Measurements from ENCODE around the gene NRROS. TPM values are rescaled to one million over a fixed set of nuclear protein-coding genes. Genes with fewer than 3 reads are reported as not detected.

NRROS gene
- total RNA-seq, 1 donor, result 0.72 TPM

GRCh38 chr3:196631682-196632045 lies 7.8 kb upstream of the NRROS start:
- Histone ChIP-seq H3K27ac (ENCODE audit: low read depth, low read length) (peak overlapping the region; percentile 64), H2AFZ (ENCODE audit: low read length) (peak overlapping the region; percentile 97), H3K4me2 (ENCODE audit: insufficient read depth, low read length) (peak overlapping the region; percentile 94), H3K27me3 (ENCODE audit: insufficient read depth, low read length) (peaks cover under 1% of the 10 kb centered on the region), H3K4me3 (ENCODE audit: insufficient read depth, low read length) (peak overlapping the region; percentile 88), H4K20me1 (ENCODE audit: insufficient read depth, low read length) (no peaks in the 10 kb centered on the region), H3K36me3 (ENCODE audit: insufficient read depth, low read length) (no peaks in the 10 kb centered on the region), H3K9me3 (ENCODE audit: low read depth, low read length) (no peaks in the 10 kb centered on the region), H3K4me1 (ENCODE audit: insufficient read depth, low read length) (peaks cover 10% of the 10 kb centered on the region), H3K79me2 (ENCODE audit: insufficient read depth, low read length) (no peaks in the 10 kb centered on the region)
- DNase-seq (ENCODE audit: insufficient read length, low spot score, missing footprints), result no peak
- no peak for TF ChIP-seq CTCF (IDR thresholded peaks at IDR 0.05; ENCODE audit: extremely low read depth, low read depth, low read length)

- peak; percentile 98 for DNase-seq (ENCODE audit: insufficient read length, low spot score, missing footprints)
- no peaks in the 10 kb centered on the region for H3K36me3 ChIP-seq (ENCODE audit: insufficient read depth, low read length)
- peak overlapping the region; percentile 97 for H2AFZ ChIP-seq (ENCODE audit: low read length)
- no peaks in the 10 kb centered on the region for H4K20me1 ChIP-seq (ENCODE audit: insufficient read depth, low read length)
- H3K4me3 ChIP-seq (ENCODE audit: insufficient read depth, low read length), result peak overlapping the region; percentile 88
- H3K27ac ChIP-seq (ENCODE audit: low read depth, low read length), result peak overlapping the region; percentile 64
- peak; percentile 8 for TF ChIP-seq CTCF (IDR thresholded peaks at IDR 0.05; ENCODE audit: extremely low read depth, low read depth, low read length)
- peak overlapping the region; percentile 94 for H3K4me2 ChIP-seq (ENCODE audit: insufficient read depth, low read length)
- no peaks in the 10 kb centered on the region for H3K9me3 ChIP-seq (ENCODE audit: low read depth, low read length)
- H3K79me2 ChIP-seq (ENCODE audit: insufficient read depth, low read length), result no peaks in the 10 kb centered on the region
- H3K27me3 ChIP-seq (ENCODE audit: insufficient read depth, low read length), result peaks cover 4% of the 10 kb centered on the region
- H3K4me1 ChIP-seq (ENCODE audit: insufficient read depth, low read length), result peaks cover 6% of the 10 kb centered on the region
These were observed 7.3 kb upstream of the NRROS start for GRCh38 chr3:196632046-196632751.

- Histone ChIP-seq H3K4me3 (ENCODE audit: insufficient read depth, low read length) (no peak overlapping the region), H4K20me1 (ENCODE audit: insufficient read depth, low read length) (no peaks in the 10 kb centered on the region), H3K4me2 (ENCODE audit: insufficient read depth, low read length) (no peak overlapping the region), H3K79me2 (ENCODE audit: insufficient read depth, low read length) (no peaks in the 10 kb centered on the region), H3K9me3 (ENCODE audit: low read depth, low read length) (no peaks in the 10 kb centered on the region), H3K36me3 (ENCODE audit: insufficient read depth, low read length) (no peaks in the 10 kb centered on the region), H3K4me1 (ENCODE audit: insufficient read depth, low read length) (peaks cover 5% of the 10 kb centered on the region), H3K27ac (ENCODE audit: low read depth, low read length) (no peak overlapping the region), H3K27me3 (ENCODE audit: insufficient read depth, low read length) (peaks cover 16% of the 10 kb centered on the region), H2AFZ (ENCODE audit: low read length) (no peak overlapping the region)
- DNase-seq (ENCODE audit: insufficient read length, low spot score, missing footprints), result no peak
- TF ChIP-seq CTCF (IDR thresholded peaks at IDR 0.05; ENCODE audit: extremely low read depth, low read depth, low read length), result no peak
These were observed 5.8 kb upstream of the NRROS start for GRCh38 chr3:196633555-196634151.

GRCh38 chr3:196634224-196634623 lies 5.3 kb upstream of the NRROS start:
- no peak for TF ChIP-seq CTCF (IDR thresholded peaks at IDR 0.05; ENCODE audit: extremely low read depth, low read depth, low read length)
- Histone ChIP-seq H2AFZ (ENCODE audit: low read length) (no peak overlapping the region), H3K27me3 (ENCODE audit: insufficient read depth, low read length) (peaks cover 17% of the 10 kb centered on the region), H3K4me1 (ENCODE audit: insufficient read depth, low read length) (peaks cover 5% of the 10 kb centered on the region), H3K79me2 (ENCODE audit: insufficient read depth, low read length) (no peaks in the 10 kb centered on the region), H3K9me3 (ENCODE audit: low read depth, low read length) (no peaks in the 10 kb centered on the region), H3K27ac (ENCODE audit: low read depth, low read length) (no peak overlapping the region), H3K4me3 (ENCODE audit: insufficient read depth, low read length) (no peak overlapping the region), H3K36me3 (ENCODE audit: insufficient read depth, low read length) (no peaks in the 10 kb centered on the region), H4K20me1 (ENCODE audit: insufficient read depth, low read length) (no peaks in the 10 kb centered on the region), H3K4me2 (ENCODE audit: insufficient read depth, low read length) (no peak overlapping the region)
- DNase-seq (ENCODE audit: insufficient read length, low spot score, missing footprints), result no peak

All from osteoblast (primary cell).